Vagina (tissue), 2 donors: ENCODE measurements around the gene RAB3GAP1. TPM values are rescaled to one million over a fixed set of nuclear protein-coding genes. Genes with fewer than 3 reads are reported as not detected.
A peak's percentile ranks its signal among the peaks of the same experiment; 100 is the strongest.

Source experiments
- DNase-seq, 2 donors: peaks; one replicate each; pipeline ENCODE4 v3.0.0-alpha.2; 2017; ENCODE audit errors: extremely low spot score in 2 of 2
- H3K27ac ChIP-seq: fragments of 200-600 bp; sonication (generic); one replicate; pipeline ENCODE4 v1.5.1; 2019
- H3K27me3 ChIP-seq: fragments of 200-600 bp; sonication (generic); one replicate; pipeline ENCODE4 v1.5.1; 2019
- H3K36me3 ChIP-seq, 2 donors: fragments of 200-600 bp; sonication (generic); one replicate each; pipeline ENCODE4 v1.5.1; 2017 to 2019
- H3K4me1 ChIP-seq: fragments of 200-600 bp; sonication (generic); one replicate; pipeline ENCODE4 v1.5.1; 2019
- H3K4me3 ChIP-seq, 2 donors: fragments of 200-600 bp; sonication (generic); 1 replicate in 1 of 2; 2 replicates in 1 of 2; pipeline ENCODE4 v1.5.1; 2016 to 2019
- H3K9me3 ChIP-seq: fragments of 200-600 bp; sonication (generic); one replicate; pipeline ENCODE4 v1.5.1; 2019
- POLR2A ChIP-seq, 2 donors: fragments of 450-650 bp; IDR thresholded peaks; one replicate each; pipeline ENCODE4 v1.6.1; 2017; ENCODE audit warnings: antibody characterized with exemption in 2 of 2, mild to moderate bottlenecking in 2 of 2, moderate library complexity in 2 of 2
- POLR2AphosphoS5 ChIP-seq, 2 donors: sonication (generic); formaldehyde crosslinking; IDR thresholded peaks; one replicate each; pipeline ENCODE4 v1.9.0; 2017; ENCODE audit warnings: antibody characterized with exemption in 2 of 2, mild to moderate bottlenecking in 2 of 2, low read depth in 1 of 2; ENCODE audit not compliant: insufficient read depth in 1 of 2
- intact Hi-C: fragments of 100-400 bp; cut with DNase I; formaldehyde crosslinking; loops from one replicate; pipeline ENCODE4 v1.15.1; 2023
- total RNA-seq: library from RNA; depleted of rRNA; stranded (reverse); fragments of >200 nt; gene quantifications from one replicate; pipeline ENCODE4 v1.2.3, GENCODE V29; 2016
- TF ChIP-seq, protein P1 (sequence below), 3 experiments: fragments of 450-650 bp in 2 of 3; fragments of 200-600 bp in 1 of 3; sonication (generic) in 1 of 3; IDR thresholded peaks; one replicate each; pipeline ENCODE4 v1.5.1; 2017 to 2019; ENCODE audit warnings: antibody characterized with exemption in 3 of 3, mild to moderate bottlenecking in 2 of 3, moderate library complexity in 2 of 3

RAB3GAP1 gene
- total RNA-seq: 44.9 TPM

DNA sequence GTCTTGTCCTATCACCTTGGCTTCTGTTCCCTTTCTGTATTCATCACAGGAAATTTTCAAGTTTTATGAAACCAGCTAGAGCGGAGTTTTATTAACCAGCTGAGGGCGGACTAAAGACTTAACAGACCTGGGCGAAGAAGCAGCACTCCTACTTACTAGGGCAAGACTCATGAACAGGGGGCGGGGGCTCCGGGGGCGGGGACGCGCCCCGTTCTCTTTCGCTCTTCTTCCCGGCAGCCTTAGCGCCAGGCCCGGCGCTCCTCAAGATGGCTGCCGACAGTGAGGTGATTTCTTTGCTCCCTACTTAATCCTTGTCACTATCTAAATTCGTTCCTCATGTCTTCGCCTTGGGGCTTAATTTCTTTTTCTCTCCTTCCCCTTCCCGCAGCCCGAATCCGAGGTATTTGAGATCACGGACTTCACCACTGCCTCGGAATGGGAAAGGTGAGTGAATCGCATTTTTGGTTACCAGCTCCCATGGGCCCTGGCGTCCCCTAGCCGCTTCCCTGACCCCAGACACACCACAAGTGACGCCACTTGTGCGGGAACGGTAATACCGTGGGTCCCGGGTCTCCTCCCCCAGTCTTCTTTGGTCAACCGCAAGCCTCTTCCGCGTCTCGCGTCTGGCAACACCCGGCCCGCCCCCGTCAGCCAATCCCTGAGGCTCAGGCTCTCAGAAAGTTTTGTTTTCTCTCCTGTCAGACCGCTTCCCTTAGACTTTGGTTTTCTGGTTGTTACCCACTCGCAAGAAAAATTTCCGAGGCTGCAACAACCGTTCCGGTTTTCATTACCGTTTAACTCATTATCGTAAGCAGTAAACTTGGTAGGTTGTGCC is at the start of gene RAB3GAP1:
Gene RAB3GAP1, plus strand, starts transcription at position 251 of the 835 bp plus-strand sequence. Its CDS starts 16 bp downstream, at position 267.
- peak within 1 kb of the TSS; percentile 88 to 93 for H3K4me3 ChIP-seq
- H3K9me3 ChIP-seq: no peaks in the 10 kb centered on the region
- peaks cover 39% of the 10 kb centered on the region for H3K4me1 ChIP-seq
- no peaks in the 10 kb centered on the region for H3K27me3 ChIP-seq
- H3K36me3 ChIP-seq: no peaks in the 10 kb centered on the region
- TF ChIP-seq, protein P1, sequence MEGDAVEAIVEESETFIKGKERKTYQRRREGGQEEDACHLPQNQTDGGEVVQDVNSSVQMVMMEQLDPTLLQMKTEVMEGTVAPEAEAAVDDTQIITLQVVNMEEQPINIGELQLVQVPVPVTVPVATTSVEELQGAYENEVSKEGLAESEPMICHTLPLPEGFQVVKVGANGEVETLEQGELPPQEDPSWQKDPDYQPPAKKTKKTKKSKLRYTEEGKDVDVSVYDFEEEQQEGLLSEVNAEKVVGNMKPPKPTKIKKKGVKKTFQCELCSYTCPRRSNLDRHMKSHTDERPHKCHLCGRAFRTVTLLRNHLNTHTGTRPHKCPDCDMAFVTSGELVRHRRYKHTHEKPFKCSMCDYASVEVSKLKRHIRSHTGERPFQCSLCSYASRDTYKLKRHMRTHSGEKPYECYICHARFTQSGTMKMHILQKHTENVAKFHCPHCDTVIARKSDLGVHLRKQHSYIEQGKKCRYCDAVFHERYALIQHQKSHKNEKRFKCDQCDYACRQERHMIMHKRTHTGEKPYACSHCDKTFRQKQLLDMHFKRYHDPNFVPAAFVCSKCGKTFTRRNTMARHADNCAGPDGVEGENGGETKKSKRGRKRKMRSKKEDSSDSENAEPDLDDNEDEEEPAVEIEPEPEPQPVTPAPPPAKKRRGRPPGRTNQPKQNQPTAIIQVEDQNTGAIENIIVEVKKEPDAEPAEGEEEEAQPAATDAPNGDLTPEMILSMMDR (IDR thresholded peaks at IDR 0.05): no peak
- TF ChIP-seq POLR2A (IDR thresholded peaks at IDR 0.05) (peak in 1 of 2 donors; percentile 53), POLR2AphosphoS5 (IDR thresholded peaks at IDR 0.05; ENCODE audit: insufficient read depth in 1 of 2, low read depth in 1 of 2) (peak; percentile 60 to 81)
- intact Hi-C loops: no loop called here
- peak within 1 kb of the TSS; percentile 97 for H3K27ac ChIP-seq
- DNase-seq: no peak

DNA sequence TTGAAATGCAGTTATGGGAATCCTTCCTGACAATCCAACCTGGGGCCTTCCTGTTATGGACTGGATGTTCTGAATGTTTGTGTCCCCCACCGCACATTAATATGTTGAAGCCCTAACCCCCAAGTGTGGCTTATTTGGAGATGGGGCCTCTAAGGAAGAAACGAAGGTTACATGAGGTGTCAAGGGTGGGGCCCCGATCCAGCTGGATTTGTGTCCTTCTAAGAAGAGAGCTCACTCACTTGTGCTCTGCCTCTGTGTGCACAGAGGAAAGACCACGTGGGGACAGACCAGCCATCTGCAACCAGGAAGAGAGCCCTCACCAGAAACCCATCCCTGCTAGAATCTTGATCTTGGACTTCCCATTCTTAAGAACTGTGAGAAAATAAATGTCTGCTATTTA is 49.3 kb upstream of the RAB3GAP1 start:
- DNase-seq: no peak
- Histone ChIP-seq H3K4me1 (no peaks in the 10 kb centered on the region), H3K9me3 (no peaks in the 10 kb centered on the region), H3K27ac (no peak overlapping the region), H3K27me3 (no peaks in the 10 kb centered on the region), H3K4me3 (no peak overlapping the region), H3K36me3 (no peaks in the 10 kb centered on the region)
- intact Hi-C loops: no loop called here
- TF ChIP-seq POLR2A (IDR thresholded peaks at IDR 0.05): no peak
- TF ChIP-seq POLR2AphosphoS5 (IDR thresholded peaks at IDR 0.05; ENCODE audit: insufficient read depth in 1 of 2, low read depth in 1 of 2): no peak
- TF ChIP-seq, protein P1 (IDR thresholded peaks at IDR 0.05): no peak

DNA sequence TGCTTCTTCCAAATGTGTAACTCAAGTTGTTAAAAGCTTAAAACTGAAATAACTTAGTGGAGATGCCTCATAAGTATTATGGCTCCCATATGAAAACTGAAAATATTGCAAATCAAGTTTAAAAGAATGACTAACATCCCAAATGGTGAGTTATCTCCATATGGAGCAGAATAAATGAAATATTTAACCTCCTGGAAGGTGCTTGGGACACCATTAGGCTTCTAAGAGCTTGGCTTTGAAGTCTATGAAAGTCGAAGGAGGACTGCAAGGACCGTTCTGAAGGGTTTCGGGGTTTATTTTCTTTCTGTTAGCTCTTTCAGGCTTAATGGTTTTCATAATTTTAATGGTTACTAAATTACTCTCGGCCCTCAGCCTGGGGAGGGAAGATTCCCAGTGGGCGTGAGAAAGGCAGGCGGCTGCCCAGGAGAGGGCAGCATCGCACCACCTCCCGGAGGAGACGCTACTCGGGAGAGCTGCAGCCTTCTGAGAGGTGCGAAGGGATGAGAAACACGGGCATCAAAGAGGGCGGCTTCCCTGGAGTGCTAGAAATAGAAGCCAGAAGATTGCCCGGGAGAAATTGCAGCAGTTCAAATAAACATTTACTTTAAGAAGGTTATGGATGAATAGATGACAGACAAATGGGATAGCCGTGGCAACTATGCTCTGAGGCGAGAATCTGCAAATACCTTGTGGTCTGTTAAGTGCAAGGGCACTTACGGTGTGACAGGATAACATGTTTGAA is 47.9 kb upstream of the RAB3GAP1 start:
- no peaks in the 10 kb centered on the region for H3K4me1 ChIP-seq
- no peaks in the 10 kb centered on the region for H3K9me3 ChIP-seq
- no peaks in the 10 kb centered on the region for H3K27me3 ChIP-seq
- no peak for DNase-seq
- H3K4me3 ChIP-seq: no peak overlapping the region
- H3K27ac ChIP-seq: no peak overlapping the region
- TF ChIP-seq POLR2AphosphoS5 (IDR thresholded peaks at IDR 0.05; ENCODE audit: insufficient read depth in 1 of 2, low read depth in 1 of 2) (no peak), POLR2A (IDR thresholded peaks at IDR 0.05) (no peak)
- TF ChIP-seq, protein P1 (IDR thresholded peaks at IDR 0.05): peak; percentile 53 to 83 (median 80)
- no peaks in the 10 kb centered on the region for H3K36me3 ChIP-seq
- intact Hi-C loops: no loop called here

DNA sequence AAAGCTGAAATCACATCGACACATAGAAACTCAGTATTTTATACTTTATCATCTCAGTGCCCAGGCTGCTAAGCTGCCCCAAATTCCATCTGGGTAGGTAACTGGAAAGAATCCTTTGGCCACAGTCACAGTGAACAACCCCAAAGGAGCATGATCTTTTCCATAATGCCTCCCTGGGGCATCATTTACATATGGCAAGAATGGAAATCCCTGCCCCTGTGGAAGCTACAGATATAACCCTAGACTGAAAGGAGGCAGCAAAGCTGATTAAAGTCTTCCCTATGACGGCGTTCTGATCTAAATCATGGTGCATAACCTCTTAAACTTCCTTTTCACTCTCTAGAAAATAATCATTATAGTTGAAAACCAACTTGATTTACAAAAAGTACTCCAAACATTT is 46.3 kb upstream of the RAB3GAP1 start:
- Histone ChIP-seq H3K27me3 (no peaks in the 10 kb centered on the region), H3K4me3 (no peak overlapping the region), H3K4me1 (no peaks in the 10 kb centered on the region), H3K36me3 (no peaks in the 10 kb centered on the region), H3K27ac (no peak overlapping the region), H3K9me3 (no peaks in the 10 kb centered on the region)
- TF ChIP-seq, protein P1 (IDR thresholded peaks at IDR 0.05): no peak
- TF ChIP-seq POLR2AphosphoS5 (IDR thresholded peaks at IDR 0.05; ENCODE audit: insufficient read depth in 1 of 2, low read depth in 1 of 2) (no peak), POLR2A (IDR thresholded peaks at IDR 0.05) (no peak)
- intact Hi-C loops: no loop called here
- DNase-seq: no peak
